Epithelial cell of esophagus (primary cell): ENCODE measurements around the gene DENND6B.

Experiments
- DNase-seq: peaks from one replicate; pipeline ENCODE4 v3.0.0; 2010; ENCODE audit warnings: low read depth
- H3K4me3 ChIP-seq: 2 replicates; pipeline ENCODE4 v1.5.1; 2011; ENCODE audit warnings: mild to moderate bottlenecking, low read length, control low read depth
- CTCF ChIP-seq: IDR thresholded peaks from 2 replicates; pipeline ENCODE4 v1.5.1; 2011; ENCODE audit warnings: low read depth, mild to moderate bottlenecking, low read length, control low read depth, inconsistent platforms; ENCODE audit not compliant: insufficient read depth; ENCODE audit errors: missing control alignments

The DENND6B gene

GRCh38 chr22:50314081-50314454 lies 12.7 kb downstream of the DENND6B start:
- no peak for TF ChIP-seq CTCF
- no peak for DNase-seq
- H3K4me3 ChIP-seq = no peak overlapping the region

DNA sequence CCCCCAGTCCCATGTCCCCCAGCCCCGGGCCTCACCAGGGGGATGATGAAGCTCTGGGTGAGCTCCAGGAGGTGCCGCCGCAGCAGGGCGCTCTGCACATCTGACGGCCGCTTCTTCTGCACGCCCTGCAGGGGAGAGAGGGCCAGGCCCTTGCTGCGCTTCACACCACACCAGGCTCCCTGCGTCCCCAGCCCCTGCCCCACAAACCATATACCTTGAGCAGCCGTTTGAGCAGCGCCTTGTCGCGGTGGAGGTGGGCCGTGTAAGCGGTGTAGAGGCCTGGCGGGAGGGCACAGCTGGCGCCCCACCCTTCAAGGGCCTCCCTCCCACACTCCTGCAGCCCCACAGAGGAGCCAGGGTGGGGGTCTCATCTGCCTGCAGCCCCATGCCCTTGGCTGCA lies 13.2 kb downstream of the DENND6B start:
- no peak overlapping the region for H3K4me3 ChIP-seq
- DNase-seq = no peak
- TF ChIP-seq CTCF = no peak

- no peak for TF ChIP-seq CTCF
- H3K4me3 ChIP-seq = no peak overlapping the region
- no peak for DNase-seq
These were observed 13.8 kb downstream of the DENND6B start for GRCh38 chr22:50313021-50313420.

DNA sequence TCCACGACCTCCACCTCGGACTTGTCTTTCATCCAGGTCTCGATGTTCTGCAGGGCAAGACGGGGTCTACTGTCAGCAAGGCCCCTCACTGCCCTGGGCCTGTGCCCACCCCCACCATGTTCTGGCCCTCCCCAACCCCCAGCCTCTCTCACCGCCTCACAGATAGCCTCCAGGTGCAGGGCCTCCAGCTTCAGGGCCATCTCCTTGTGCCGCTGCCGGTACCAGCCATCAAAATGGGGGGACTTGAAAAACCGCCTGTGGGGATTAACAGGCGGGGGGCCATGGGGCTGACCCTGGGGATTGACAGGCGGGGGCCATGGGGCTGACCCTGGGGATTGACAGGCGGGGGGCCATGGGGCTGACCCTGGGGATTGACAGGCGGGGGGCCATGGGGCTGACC lies 14.4 kb downstream of the DENND6B start:
- DNase-seq = no peak
- TF ChIP-seq CTCF = no peak

GRCh38 chr22:50311606-50312351 lies 15.0 kb downstream of the DENND6B start:
- no peak for TF ChIP-seq CTCF
- no peak overlapping the region for H3K4me3 ChIP-seq
- no peak for DNase-seq

More for the DNA sequence above, 14.4 kb downstream of the DENND6B start:
- H3K4me3 ChIP-seq = no peak overlapping the region

DNA sequence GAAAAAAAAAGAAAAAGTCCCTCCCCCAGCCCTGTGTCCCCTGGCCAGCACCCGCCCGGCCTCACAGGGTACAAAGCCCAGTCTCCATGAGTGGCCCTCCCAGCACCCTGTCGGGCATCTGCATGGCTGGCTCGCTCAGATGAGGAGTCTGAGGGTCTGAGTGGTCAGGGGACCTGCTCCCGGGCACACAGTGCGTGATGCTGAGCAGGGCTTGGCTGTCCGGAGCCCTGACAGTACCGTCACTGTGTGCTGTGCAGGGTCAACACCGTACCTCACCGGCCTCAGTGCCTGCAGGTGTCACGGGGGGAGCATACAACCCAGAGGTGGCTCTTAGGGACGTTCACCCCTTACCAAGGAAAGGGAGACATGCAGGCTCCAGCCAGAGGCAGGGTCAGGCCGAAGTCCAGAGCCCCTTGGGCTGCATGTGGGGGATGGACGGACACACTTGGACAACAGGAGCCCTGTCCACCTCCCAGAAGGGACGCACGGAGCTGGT lies 15.8 kb downstream of the DENND6B start:
- H3K4me3 ChIP-seq = no peak overlapping the region
- no peak for TF ChIP-seq CTCF
- DNase-seq = no peak

- no peak for TF ChIP-seq CTCF
- DNase-seq = no peak
- no peak overlapping the region for H3K4me3 ChIP-seq
These were observed 16.6 kb downstream of the DENND6B start for GRCh38 chr22:50310031-50310722.
